GM10248 (cell line): ENCODE results near the gene COL4A2.

Experiments
- CTCF ChIA-PET: fragments of 300-600 bp; sonication (Branson Sonifier 250); formaldehyde crosslinking; extraction: SDS; loops from one replicate; lab custom pipeline; 2021; ENCODE audit warnings: antibody characterized with exemption; lab: Yijun Ruan, JAX
- POLR2A ChIA-PET: fragments of 350-650 bp; sonication (Branson Sonifier 250); formaldehyde crosslinking; extraction: SDS; loops from one replicate; lab custom pipeline; 2020; ENCODE audit warnings: antibody characterized with exemption; lab: Yijun Ruan, JAX
- DNase-seq: peaks from one replicate; pipeline ENCODE4 v3.0.0; 2012; ENCODE audit errors: extremely low spot score
- CTCF ChIP-seq: IDR thresholded peaks from 2 replicates; pipeline ENCODE4 v1.5.1; 2012; ENCODE audit warnings: mild to moderate bottlenecking, low read depth; ENCODE audit errors: extremely low read depth, missing control alignments, control extremely low read depth

COL4A2 gene

GRCh38 chr13:110517505-110518225, 210.6 kb downstream of the COL4A2 start:
- CTCF ChIA-PET: interaction anchor here (1.3 to 1.9 kb wide), 3 partner anchors 30 to 66 kb away, joined by 3 to 8 read pairs (median 3); no protein-coding TSS in a partner anchor
- POLR2A ChIA-PET: interaction anchor here (0.9 kb wide), 1 partner anchor 195 kb away, joined by 3 read pairs; no protein-coding TSS in a partner anchor
- TF ChIP-seq CTCF: no peak
- no peak for DNase-seq

GRCh38 chr13:110518226-110518525, 211.1 kb downstream of the COL4A2 start:
- POLR2A ChIA-PET: interaction anchor here (0.9 kb wide), 1 partner anchor 194 kb away, joined by 3 read pairs; no protein-coding TSS in a partner anchor
- DNase-seq: no peak
- TF ChIP-seq CTCF: no peak
- CTCF ChIA-PET: interaction anchor here (1.3 to 1.9 kb wide), 3 partner anchors 30 to 67 kb away, joined by 3 to 8 read pairs (median 3); no protein-coding TSS in a partner anchor

GRCh38 chr13:110518571-110518970, 211.5 kb downstream of the COL4A2 start:
- no peak for TF ChIP-seq CTCF
- ChIA-PET CTCF (interaction anchor here (1.3 to 1.9 kb wide), 2 partner anchors 31 to 63 kb away, joined by 3 to 8 read pairs; no protein-coding TSS in a partner anchor), POLR2A (no interaction called here)
- DNase-seq: no peak

GRCh38 chr13:110519046-110519445, 212.0 kb downstream of the COL4A2 start:
- no peak for TF ChIP-seq CTCF
- ChIA-PET POLR2A (no interaction called here), CTCF (interaction anchor here (1.3 to 1.9 kb wide), 2 partner anchors 31 to 63 kb away, joined by 3 to 8 read pairs; no protein-coding TSS in a partner anchor)
- DNase-seq: no peak

GRCh38 chr13:110519506-110519905, 212.4 kb downstream of the COL4A2 start:
- CTCF ChIA-PET: no interaction called here
- POLR2A ChIA-PET: no interaction called here
- no peak for DNase-seq
- TF ChIP-seq CTCF: no peak

- DNase-seq: no peak
- TF ChIP-seq CTCF: no peak
- ChIA-PET CTCF (interaction anchor here (2.1 kb wide), 1 partner anchor 12 kb away, joined by 5 read pairs; no protein-coding TSS in a partner anchor), POLR2A (no interaction called here)
Observed at GRCh38 chr13:110520431-110521295, 213.6 kb downstream of the COL4A2 start.
